Measurements from ENCODE around the gene LNPK. TPM values are rescaled to one million over a fixed set of nuclear protein-coding genes. Genes with fewer than 3 reads are reported as not detected.

LNPK gene
- polyA plus RNA-seq, 3 donors from 2014 or later, result 13.7 to 21.3 (median 18.0) TPM

- no peak overlapping the region for H3K27ac Mint-ChIP-seq
- H3K36me3 Mint-ChIP-seq, result peaks cover 14 to 59% (median 57%) of the 10 kb centered on the region in 3 donors
- DNase-seq, result no peak
- H3K9me3 Mint-ChIP-seq, result peaks cover 0 to 4% (median 0%) of the 10 kb centered on the region in 6 donors
- no peaks in the 10 kb centered on the region for H3K4me1 Mint-ChIP-seq
- peaks cover 0 to 1% (median 0%) of the 10 kb centered on the region in 3 donors for H3K27me3 Mint-ChIP-seq (ENCODE audit: low read depth in 3 of 3)
- no peak overlapping the region for H3K4me3 Mint-ChIP-seq
These were observed 46.9 kb downstream of the LNPK start for GRCh38 chr2:175955136-175955535.

GRCh38 chr2:175950512-175950911, 51.6 kb downstream of the LNPK start:
- peaks cover 0 to 1% (median 0%) of the 10 kb centered on the region in 6 donors for H3K9me3 Mint-ChIP-seq
- H3K4me3 Mint-ChIP-seq, result no peak overlapping the region
- DNase-seq, result no peak
- H3K36me3 Mint-ChIP-seq, result peaks cover 0 to 30% (median 29%) of the 10 kb centered on the region in 3 donors
- H3K27ac Mint-ChIP-seq, result no peak overlapping the region
- no peaks in the 10 kb centered on the region for H3K4me1 Mint-ChIP-seq
- peaks cover 0 to 1% (median 0%) of the 10 kb centered on the region in 3 donors for H3K27me3 Mint-ChIP-seq (ENCODE audit: low read depth in 3 of 3)

DNA sequence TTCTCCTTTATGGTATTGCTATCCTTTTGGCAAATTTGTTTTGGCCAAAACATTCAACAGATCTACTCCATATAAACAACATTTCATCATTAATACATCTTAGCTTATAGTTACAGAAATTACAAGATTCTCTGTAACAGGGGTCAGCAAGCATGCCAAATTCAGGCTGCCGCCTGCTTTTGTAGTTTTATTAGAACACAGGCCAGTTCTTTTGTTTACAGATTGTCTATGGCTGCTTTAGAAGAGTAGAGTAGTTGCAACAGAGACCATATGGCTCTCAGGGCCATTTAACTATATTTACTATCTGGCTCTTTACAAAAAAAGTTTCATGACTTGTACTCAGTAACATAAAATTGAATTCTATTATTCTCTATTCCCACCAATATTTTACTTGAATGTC, 53.9 kb downstream of the LNPK start:
- Mint-ChIP-seq H3K27ac (no peak overlapping the region), H3K27me3 (ENCODE audit: low read depth in 3 of 3) (peaks cover 0 to 1% (median 0%) of the 10 kb centered on the region in 3 donors), H3K36me3 (peaks cover 0 to 36% (median 21%) of the 10 kb centered on the region in 3 donors), H3K9me3 (peaks cover 0 to under 1% (median 0%) of the 10 kb centered on the region in 6 donors), H3K4me1 (no peaks in the 10 kb centered on the region), H3K4me3 (no peak overlapping the region)
- DNase-seq, result no peak

GRCh38 chr2:175947073-175947472, 55.0 kb downstream of the LNPK start:
- H3K4me3 Mint-ChIP-seq, result no peak overlapping the region
- DNase-seq, result no peak
- H3K27me3 Mint-ChIP-seq (ENCODE audit: low read depth in 3 of 3), result peaks cover 0 to 1% (median 0%) of the 10 kb centered on the region in 3 donors
- H3K36me3 Mint-ChIP-seq, result peaks cover under 1 to 37% (median 17%) of the 10 kb centered on the region in 3 donors
- H3K9me3 Mint-ChIP-seq, result no peaks in the 10 kb centered on the region
- H3K4me1 Mint-ChIP-seq, result no peaks in the 10 kb centered on the region
- no peak overlapping the region for H3K27ac Mint-ChIP-seq

DNA sequence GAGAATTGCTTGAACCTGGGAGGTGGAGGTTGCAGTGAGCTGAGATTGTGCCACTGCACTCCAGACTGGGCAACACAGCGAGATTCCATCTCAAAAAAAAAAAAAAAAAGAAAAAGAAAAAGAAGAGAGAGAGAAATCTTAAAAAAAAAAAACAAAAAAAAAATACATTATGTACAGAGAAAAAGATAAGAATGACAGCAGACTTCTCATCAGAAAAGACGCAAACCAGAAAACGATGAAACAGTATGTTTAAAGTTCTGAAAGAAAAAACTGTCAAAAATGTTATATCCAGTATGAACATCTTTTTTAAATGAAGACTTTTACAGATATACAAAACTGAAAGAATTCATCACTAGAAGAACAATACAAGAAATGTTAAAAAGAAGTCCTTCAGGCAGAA, 60.4 kb downstream of the LNPK start:
- H3K4me1 Mint-ChIP-seq, result no peaks in the 10 kb centered on the region
- DNase-seq, result no peak
- H3K27me3 Mint-ChIP-seq (ENCODE audit: low read depth in 3 of 3), result no peaks in the 10 kb centered on the region
- peaks cover 18 to 51% (median 19%) of the 10 kb centered on the region in 3 donors for H3K36me3 Mint-ChIP-seq
- no peak overlapping the region for H3K27ac Mint-ChIP-seq
- peaks cover 0 to 3% (median 0%) of the 10 kb centered on the region in 6 donors for H3K9me3 Mint-ChIP-seq
- H3K4me3 Mint-ChIP-seq, result no peak overlapping the region

GRCh38 chr2:175937216-175937615, 64.9 kb downstream of the LNPK start:
- DNase-seq, result no peak
- Mint-ChIP-seq H3K9me3 (peaks cover 0 to 3% (median 0%) of the 10 kb centered on the region in 6 donors), H3K4me1 (no peaks in the 10 kb centered on the region), H3K4me3 (no peak overlapping the region), H3K36me3 (peaks cover 29 to 60% (median 33%) of the 10 kb centered on the region in 3 donors), H3K27me3 (ENCODE audit: low read depth in 3 of 3) (no peaks in the 10 kb centered on the region), H3K27ac (no peak overlapping the region)

DNA sequence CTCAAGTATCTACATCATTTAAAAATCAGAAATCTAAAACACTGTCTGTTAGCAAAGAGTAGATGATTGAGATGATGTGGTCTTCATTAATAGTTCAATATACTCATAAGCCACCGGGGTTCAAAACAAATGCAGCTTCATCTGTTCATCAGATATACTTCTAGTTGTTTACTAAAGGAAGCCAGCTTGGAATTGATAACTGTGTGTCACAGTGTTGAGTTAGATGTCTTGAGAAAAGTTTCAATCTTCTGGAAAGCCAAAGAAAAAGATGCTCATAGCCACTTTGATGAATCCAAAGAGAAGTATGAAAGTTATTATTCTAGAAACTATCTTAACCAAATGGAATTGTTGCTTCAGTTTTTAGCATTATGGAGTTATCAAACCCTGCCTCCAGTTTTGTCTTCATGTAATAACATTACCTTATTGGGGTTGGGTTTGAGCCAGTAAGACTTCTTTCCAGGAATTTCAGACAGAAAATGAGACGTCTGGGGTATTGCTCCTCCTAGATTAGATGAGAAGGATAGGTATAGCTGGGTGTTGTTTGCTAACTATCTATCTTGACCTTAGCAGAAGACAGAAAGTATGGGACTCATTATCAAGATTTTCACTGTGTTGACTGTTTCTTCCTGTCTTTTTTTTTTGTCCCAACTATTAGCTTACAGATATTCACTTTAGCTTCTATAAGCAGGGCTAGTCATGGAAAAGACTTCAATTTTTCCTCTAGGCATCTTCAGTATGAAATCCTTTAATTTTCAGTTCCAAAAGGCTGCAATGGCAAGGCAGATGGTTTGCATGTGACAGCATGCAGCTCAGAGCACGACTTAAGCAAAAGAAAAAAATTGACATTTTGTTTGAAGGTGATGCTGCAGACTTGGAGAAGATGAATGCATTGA, 66.5 kb downstream of the LNPK start:
- no peaks in the 10 kb centered on the region for H3K27me3 Mint-ChIP-seq (ENCODE audit: low read depth in 3 of 3)
- no peak overlapping the region for H3K4me3 Mint-ChIP-seq
- peaks cover 29 to 55% (median 35%) of the 10 kb centered on the region in 3 donors for H3K36me3 Mint-ChIP-seq
- no peaks in the 10 kb centered on the region for H3K4me1 Mint-ChIP-seq
- no peak for DNase-seq
- no peak overlapping the region for H3K27ac Mint-ChIP-seq
- H3K9me3 Mint-ChIP-seq, result peaks cover 0 to 3% (median 0%) of the 10 kb centered on the region in 6 donors

DNA sequence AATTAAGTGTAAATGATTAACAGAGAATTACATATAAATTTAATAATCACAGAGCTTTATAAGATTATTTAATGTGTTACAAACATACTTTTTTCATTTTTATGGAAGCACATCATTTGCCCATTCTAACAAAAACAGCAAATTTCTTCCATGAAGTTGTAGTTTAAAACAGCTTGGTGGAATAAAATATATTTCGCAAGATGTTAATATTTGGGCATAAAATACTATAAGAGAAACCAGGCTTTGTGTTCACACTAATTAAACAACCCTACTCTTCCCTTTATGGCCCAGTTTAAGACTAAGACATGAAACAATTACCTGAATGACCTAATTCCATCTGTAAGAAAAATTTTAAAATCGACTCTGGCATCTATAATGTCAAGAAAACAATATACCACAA, 69.4 kb downstream of the LNPK start:
- H3K27me3 Mint-ChIP-seq (ENCODE audit: low read depth in 3 of 3), result no peaks in the 10 kb centered on the region
- H3K9me3 Mint-ChIP-seq, result no peaks in the 10 kb centered on the region
- no peak overlapping the region for H3K27ac Mint-ChIP-seq
- no peak overlapping the region for H3K4me3 Mint-ChIP-seq
- peaks cover 26 to 53% (median 32%) of the 10 kb centered on the region in 3 donors for H3K36me3 Mint-ChIP-seq
- no peaks in the 10 kb centered on the region for H3K4me1 Mint-ChIP-seq
- no peak for DNase-seq

DNA sequence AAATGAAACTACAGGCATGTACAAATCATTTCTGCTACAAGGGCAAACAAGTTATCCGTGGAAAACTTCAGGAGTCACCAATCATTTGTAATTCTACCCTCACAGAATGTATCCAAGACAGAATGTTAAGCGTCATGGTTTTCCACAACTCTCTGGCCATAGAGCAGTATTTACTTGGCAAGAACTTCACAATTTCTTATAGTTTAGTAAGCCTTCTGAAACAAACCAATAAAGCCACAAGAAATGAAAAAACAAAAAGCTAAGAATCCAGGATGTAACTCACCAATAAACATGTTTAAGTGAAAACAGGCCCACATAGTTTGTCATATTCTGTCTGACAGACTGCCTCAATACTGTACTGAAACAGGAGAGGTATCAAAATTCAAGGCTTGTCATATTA, 70.3 kb downstream of the LNPK start:
- Mint-ChIP-seq H3K9me3 (no peaks in the 10 kb centered on the region), H3K27me3 (ENCODE audit: low read depth in 3 of 3) (no peaks in the 10 kb centered on the region), H3K27ac (no peak overlapping the region), H3K4me3 (no peak overlapping the region), H3K36me3 (peaks cover 22 to 54% (median 35%) of the 10 kb centered on the region in 3 donors), H3K4me1 (no peaks in the 10 kb centered on the region)
- no peak for DNase-seq

GRCh38 chr2:175930504-175930903, 71.6 kb downstream of the LNPK start:
- H3K9me3 Mint-ChIP-seq, result no peaks in the 10 kb centered on the region
- no peaks in the 10 kb centered on the region for H3K4me1 Mint-ChIP-seq
- H3K27me3 Mint-ChIP-seq (ENCODE audit: low read depth in 3 of 3), result no peaks in the 10 kb centered on the region
- peaks cover 21 to 50% (median 37%) of the 10 kb centered on the region in 3 donors for H3K36me3 Mint-ChIP-seq
- no peak overlapping the region for H3K27ac Mint-ChIP-seq
- no peak overlapping the region for H3K4me3 Mint-ChIP-seq
- no peak for DNase-seq

DNA sequence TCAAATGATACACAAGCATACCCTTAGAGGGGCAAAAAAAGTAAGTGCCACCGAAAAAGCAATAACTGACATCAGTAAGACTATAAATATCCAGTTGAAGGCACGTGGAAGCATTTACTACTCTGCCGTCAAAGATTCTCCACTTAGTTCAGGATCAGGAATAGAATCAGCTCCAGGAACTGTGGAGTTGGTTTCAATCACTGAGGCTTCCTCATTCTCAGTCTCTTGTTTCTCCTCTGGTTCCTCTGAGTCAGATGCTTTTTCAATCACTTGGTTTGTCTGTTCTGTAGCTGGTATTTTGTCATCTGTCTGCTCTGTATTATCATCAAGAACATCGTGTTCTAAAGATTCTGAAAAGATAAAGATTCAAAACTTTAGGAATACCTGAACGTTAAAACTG, 72.2 kb downstream of the LNPK start:
- Mint-ChIP-seq H3K4me3 (no peak overlapping the region), H3K27ac (no peak overlapping the region), H3K36me3 (peaks cover 19 to 48% (median 37%) of the 10 kb centered on the region in 3 donors), H3K27me3 (ENCODE audit: low read depth in 3 of 3) (no peaks in the 10 kb centered on the region), H3K9me3 (no peaks in the 10 kb centered on the region), H3K4me1 (no peaks in the 10 kb centered on the region)
- no peak for DNase-seq

GRCh38 chr2:175926272-175926671, 75.8 kb downstream of the LNPK start:
- no peak overlapping the region for H3K27ac Mint-ChIP-seq
- H3K4me3 Mint-ChIP-seq, result no peak overlapping the region
- H3K36me3 Mint-ChIP-seq, result peaks cover 23 to 33% (median 29%) of the 10 kb centered on the region in 3 donors
- H3K4me1 Mint-ChIP-seq, result no peaks in the 10 kb centered on the region
- no peaks in the 10 kb centered on the region for H3K9me3 Mint-ChIP-seq
- H3K27me3 Mint-ChIP-seq (ENCODE audit: low read depth in 3 of 3), result no peaks in the 10 kb centered on the region
- DNase-seq, result no peak

DNA sequence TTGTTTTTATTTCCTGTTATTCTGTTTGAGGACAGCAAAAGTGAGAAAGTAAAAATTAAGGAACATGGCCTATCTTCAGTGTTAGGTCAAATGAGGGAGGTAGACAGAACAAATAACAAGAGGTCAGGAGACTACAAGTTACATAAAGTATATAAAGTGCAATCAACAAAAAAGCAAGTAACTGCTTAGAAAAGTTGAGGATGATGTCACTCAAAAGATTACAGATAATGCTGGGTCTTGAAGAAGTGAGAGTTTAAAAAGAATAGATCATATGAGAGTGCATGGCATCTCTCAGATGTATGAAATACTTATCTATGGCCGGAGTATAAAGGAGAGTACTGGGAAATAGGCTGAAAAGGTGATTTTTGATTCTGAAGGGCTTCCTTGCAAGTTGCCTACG, 79.9 kb downstream of the LNPK start:
- no peaks in the 10 kb centered on the region for H3K9me3 Mint-ChIP-seq
- no peaks in the 10 kb centered on the region for H3K27me3 Mint-ChIP-seq (ENCODE audit: low read depth in 3 of 3)
- no peak for DNase-seq
- H3K27ac Mint-ChIP-seq, result no peak overlapping the region
- peaks cover 17 to 23% (median 17%) of the 10 kb centered on the region in 3 donors for H3K36me3 Mint-ChIP-seq
- no peak overlapping the region for H3K4me3 Mint-ChIP-seq
- H3K4me1 Mint-ChIP-seq, result no peaks in the 10 kb centered on the region

- peaks cover 0 to 2% (median 0%) of the 10 kb centered on the region in 3 donors for H3K27me3 Mint-ChIP-seq (ENCODE audit: low read depth in 3 of 3)
- H3K4me1 Mint-ChIP-seq, result no peaks in the 10 kb centered on the region
- no peaks in the 10 kb centered on the region for H3K9me3 Mint-ChIP-seq
- H3K4me3 Mint-ChIP-seq, result no peak overlapping the region
- peaks cover 0 to 9% (median 4%) of the 10 kb centered on the region in 3 donors for H3K36me3 Mint-ChIP-seq
- no peak overlapping the region for H3K27ac Mint-ChIP-seq
- DNase-seq, result no peak
These were observed 83.1 kb downstream of the LNPK start for GRCh38 chr2:175918935-175919334.
